Iris pigment epithelial cell (primary cell): ENCODE measurements around the gene TRAPPC10.

Source experiments
- DNase-seq: peaks from one replicate; pipeline ENCODE4 v3.0.0-alpha.2; 2011; ENCODE audit warnings: low read depth

Gene TRAPPC10

DNA sequence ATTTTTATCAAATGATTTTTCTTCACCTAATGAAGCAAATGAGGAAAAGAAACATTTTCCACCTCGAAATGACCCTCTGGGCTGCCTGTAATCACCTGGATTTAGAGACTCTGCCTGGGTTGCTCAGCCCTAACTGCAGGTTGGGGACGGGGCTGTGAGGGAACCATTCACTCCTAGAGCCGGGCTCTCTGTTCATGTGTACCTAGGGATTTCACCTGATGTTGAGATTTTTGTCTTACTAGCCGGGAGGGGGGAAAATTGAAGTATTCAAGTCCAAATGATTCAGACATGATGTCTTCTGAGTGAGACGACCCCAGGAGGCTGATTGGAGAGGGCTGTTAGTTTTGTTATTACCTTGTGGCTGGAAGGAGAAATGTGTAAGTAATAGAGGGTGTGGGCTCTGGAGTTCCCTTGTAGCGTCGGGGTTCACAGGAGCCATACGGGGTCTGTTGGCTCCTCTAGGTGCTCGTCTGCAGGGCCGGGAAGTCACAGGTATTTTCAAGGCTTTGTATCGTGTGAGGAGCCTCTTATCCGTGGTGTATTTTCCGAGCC lies 52.8 kb downstream of the TRAPPC10 start:
- no peak for DNase-seq

DNA sequence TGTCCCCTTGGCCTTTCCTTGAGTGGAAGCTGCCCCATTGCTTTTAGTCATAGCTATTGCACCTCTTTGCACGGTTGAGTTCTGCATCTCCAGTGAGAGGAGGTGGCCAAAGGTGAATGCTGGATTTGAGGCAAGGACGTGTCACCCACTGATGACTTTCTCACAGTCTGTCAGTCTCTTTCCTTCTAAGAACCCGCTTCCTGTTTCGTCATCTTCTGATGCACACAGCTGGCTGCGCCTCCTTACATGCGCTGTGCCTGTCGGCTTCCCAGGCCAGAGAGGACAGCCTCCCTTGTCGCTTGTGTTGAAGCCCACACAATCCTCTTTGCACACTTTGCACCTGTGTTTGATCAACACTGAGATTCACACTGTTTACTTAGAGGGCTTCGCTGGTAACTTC lies 53.3 kb downstream of the TRAPPC10 start:
- DNase-seq, result peak; percentile 85

DNA sequence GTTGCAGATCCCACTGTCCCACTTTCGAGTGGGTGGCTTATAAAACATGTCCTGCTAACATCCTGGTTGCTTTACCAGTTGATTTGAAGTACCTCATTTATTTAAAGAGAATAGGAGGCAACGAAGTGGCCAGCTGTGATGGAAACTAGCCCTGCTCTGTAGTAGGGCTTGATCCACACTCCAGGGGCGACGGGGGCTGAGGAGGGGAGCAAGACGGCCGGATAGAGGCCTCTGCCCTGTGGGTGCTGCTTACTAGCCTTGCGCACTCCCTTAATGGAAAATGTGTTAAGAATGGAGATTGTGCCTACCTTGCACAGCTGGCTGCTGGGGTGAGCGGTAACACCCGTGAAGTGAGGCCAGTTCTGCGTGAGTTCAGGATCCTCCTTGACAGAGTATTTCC lies 54.0 kb downstream of the TRAPPC10 start:
- DNase-seq, result no peak

DNA sequence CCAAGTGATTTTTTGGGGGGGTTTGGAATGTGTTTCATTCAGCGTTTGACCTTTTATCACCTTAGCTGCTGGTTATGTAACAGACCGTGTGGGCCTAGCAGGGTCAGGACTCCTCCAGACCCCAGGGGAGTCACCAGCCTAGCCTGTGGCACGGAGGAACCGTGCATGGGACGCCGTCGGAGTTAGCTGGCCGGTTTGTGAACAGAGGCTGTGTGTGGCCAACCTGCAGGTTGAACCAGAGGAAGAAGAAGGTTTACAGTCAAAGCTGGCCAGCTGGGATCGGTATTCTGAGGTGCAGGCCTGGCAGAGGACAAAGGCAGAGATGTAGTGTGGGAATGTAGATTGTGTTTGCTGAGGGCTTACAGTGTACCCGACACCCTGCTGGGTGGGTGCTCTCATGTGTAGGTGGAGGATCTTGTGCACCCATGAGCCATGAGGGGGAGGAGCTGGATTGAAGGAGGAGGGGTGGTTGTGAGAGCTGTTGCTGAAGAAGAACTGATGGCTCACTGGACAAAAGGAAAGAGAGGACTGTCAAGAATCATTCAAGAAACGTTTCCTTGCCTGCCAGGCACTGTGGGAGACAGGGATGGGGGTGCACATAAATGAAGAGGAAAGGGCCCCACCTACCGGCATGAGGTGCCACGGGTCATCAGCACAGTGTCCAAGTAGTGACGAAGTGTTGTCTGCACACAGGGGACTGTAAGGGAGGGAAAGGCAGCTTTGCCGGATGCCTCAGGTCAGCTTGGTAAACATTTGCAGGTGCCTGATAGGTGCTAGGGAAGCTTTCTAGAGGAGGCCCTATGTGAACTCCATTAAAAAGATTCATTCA lies 55.1 kb downstream of the TRAPPC10 start:
- no peak for DNase-seq

GRCh38 chr21:44070391-44070790 lies 58.3 kb downstream of the TRAPPC10 start:
- no peak for DNase-seq

DNA sequence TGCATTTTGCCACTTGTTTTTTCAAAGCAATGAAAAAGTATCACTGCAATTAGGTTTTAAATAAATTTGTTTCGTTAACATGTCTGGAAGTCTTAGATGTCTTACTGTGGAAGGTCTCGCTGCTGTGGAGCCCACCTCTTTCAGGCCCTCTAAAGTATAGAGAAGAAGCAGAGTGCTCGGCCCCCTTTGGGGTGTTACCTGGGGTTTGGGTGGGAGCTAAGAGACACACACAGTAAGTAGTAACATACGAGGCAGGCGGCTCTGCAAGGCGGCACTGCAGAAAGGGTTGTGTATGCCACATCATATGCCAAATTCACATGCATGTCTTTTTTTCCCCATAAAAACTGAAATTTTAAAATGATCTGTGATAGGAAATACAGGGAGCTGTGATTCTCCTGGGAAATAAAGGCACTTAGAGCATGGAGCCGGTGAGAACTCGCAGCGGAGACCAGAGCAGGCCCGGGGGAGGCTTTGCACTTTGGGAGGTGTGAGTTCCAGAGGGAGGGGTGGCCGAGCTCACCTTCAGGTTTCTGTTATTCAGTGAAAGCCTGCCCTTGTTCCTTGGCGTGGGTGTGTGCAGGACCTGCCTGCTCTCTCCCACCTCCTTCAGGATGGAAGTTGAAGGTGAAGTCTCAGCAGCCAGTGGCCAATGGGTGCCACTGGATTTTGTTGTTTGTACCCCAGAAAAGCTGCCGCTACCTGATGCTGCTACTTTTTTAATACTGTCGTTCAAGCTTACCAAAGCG lies 59.4 kb downstream of the TRAPPC10 start:
- no peak for DNase-seq

- no peak for DNase-seq
Observed at GRCh38 chr21:44072111-44072510, 60.0 kb downstream of the TRAPPC10 start.

DNA sequence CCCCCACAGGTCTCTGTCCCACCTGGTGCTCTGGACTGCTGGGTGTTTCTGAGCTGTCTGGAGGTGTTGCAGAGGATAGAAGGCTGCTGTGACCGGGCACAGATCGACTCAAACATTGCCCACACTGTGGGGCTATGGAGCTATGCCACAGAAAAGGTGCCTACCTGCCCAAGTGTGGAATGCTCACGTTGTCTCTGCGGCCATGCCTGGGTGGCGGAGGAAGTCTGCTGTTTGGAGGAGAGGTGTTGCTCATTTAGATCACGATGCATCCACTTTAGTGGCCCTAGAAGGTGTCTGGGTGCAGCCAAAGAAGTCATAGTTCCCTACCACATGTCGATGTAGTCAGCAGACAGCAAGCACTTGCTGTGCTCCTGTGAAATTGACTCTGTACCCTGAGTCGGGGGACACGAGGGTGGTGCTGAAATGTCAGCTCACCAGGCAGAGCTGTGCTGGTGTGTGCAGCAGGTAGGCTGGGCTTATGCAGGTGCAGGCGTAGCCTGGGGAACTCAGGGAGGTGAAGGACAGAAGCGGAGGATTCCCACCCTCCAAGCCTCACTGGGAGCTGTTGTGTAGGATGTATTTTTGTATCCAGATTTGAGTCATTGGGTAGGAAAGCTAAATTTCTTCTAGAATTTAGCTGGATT lies 62.3 kb downstream of the TRAPPC10 start:
- no peak for DNase-seq

DNA sequence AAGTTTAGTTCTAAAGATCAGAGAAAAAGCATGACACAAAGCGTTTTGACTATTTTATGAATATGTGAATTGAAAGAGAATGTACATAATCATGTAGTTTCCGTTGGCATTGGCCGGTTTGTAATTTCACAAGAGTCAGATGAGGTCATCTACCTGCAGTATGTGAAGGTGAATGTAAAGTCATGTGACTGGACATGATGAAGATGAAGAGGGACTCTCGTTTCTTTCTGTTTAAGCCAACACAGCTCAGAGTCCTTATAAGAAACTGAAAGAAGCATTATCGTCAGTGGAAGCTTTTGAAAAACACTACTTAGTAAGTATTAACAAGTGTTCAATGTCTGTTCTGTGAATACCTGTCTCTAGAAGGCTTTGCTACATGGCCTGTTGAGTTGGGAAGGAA lies 64.2 kb downstream of the TRAPPC10 start:
- no peak for DNase-seq

- no peak for DNase-seq
Observed at GRCh38 chr21:44078411-44078981, 66.4 kb downstream of the TRAPPC10 start.

DNA sequence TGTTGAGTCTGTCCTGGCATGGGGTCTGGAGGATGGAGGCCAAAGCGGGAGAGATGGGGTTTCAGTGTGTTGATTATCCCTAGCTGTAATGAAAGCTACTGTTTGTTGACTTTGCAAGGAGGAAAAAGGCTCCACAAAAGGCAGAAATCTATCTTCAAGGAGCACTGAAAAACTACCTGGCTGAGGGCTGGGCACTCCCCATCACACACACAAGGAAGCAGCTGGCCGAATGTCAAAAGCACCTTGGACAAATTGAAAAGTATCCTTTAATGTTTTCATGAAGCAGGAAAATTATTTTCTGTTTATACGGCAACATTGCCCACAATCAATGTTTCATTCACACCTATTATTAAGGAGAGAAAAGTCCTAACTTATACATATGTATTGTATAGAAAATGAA lies 67.3 kb downstream of the TRAPPC10 start:
- DNase-seq, result no peak

- DNase-seq, result no peak
Observed at GRCh38 chr21:44079846-44080245, 67.7 kb downstream of the TRAPPC10 start.

DNA sequence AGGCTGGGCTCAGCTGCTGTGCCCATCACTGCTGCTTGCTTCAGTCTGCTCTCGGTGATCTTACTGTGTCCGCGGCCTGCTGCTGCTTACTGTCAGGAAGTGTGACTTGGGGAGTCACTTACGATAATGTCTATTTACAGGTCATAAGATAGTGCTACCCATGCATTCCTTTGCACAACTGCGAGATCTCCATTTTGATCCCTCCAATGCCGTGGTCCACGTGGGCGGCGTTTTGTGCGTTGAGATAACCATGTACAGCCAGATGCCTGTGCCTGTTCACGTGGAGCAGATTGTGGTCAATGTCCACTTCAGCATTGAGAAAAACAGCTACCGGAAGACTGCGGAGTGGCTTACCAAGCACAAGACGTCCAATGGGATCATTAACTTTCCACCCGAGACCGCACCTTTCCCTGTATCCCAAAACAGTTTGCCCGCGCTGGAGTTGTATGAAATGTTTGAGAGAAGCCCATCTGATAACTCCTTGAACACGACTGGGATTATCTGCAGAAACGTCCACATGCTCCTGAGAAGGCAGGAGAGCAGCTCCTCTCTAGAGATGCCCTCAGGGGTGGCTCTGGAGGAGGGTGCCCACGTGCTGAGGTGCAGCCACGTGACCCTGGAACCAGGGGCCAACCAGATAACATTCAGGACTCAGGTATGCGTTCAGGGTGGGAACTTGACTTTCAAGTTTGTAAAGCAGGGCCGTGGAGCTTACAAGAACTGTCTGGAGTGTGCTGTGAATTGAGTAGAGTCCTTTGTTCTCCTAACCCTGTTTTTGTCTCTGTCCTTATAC lies 70.7 kb downstream of the TRAPPC10 start:
- no peak for DNase-seq

DNA sequence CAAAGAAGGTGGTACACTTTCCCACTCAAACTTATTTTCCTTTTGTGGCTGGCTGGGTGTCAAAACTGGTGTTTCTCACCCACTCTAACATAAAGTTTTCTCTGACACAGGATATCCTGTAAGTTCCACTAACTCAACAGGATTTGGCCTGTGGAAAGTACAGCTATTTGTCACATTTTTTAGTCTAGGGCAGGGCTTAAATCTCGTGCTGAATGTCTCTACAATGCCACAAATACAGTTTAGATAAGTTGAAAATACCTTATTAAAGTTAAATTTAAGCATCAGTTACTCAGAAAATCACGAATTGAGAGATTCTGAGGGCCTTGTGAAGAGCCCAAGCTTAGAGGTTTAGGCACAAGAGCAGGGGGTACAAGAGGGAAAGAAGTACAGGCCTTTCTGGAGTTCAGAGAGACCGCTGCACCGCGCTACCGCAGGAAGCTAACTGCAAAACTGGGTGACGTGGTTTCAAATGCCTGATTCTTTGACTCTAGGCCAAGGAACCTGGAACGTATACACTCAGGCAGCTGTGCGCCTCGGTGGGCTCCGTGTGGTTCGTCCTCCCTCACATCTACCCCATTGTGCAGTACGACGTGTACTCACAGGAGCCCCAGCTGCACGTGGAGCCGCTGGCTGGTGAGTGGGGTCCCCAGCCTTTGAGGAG lies 71.7 kb downstream of the TRAPPC10 start:
- DNase-seq, result no peak

- no peak for DNase-seq
Observed at GRCh38 chr21:44084496-44085241, 72.6 kb downstream of the TRAPPC10 start.

GRCh38 chr21:44085491-44086321 lies 73.6 kb downstream of the TRAPPC10 start:
- peak; percentile 16 for DNase-seq

GRCh38 chr21:44086636-44087425 lies 74.7 kb downstream of the TRAPPC10 start:
- DNase-seq, result no peak
